DMS 273 (cell line): ENCODE results near the gene SCAPER.
"Not testable (repeated sequence)": the region's sequence is repeated elsewhere in the genome, so short reads cannot be mapped to it uniquely, and the experiment has no call there.

Experiments used
- DNase-seq: peaks from one replicate; lab custom pipeline; 2025; ENCODE audit not compliant: unreplicated experiment; lab: John Stamatoyannopoulos, UW

SCAPER gene

GRCh38 chr15:76793162-76793561 lies 112.0 kb downstream of the SCAPER start:
- DNase-seq: no peak

- no peak for DNase-seq
Measured at GRCh38 chr15:76791511-76791910, 113.6 kb downstream of the SCAPER start.

- DNase-seq: no peak
Measured at GRCh38 chr15:76787273-76787672, 117.9 kb downstream of the SCAPER start.

- no peak for DNase-seq
Measured at GRCh38 chr15:76776969-76777368, 128.2 kb downstream of the SCAPER start.

- no peak for DNase-seq
Measured at GRCh38 chr15:76776480-76776879, 128.7 kb downstream of the SCAPER start.

- DNase-seq: no peak
Measured at GRCh38 chr15:76773234-76773633, 131.9 kb downstream of the SCAPER start.

GRCh38 chr15:76772776-76773175 lies 132.4 kb downstream of the SCAPER start:
- no peak for DNase-seq

GRCh38 chr15:76764004-76764403 lies 141.1 kb downstream of the SCAPER start:
- DNase-seq: no peak

- no peak for DNase-seq
Measured at GRCh38 chr15:76763554-76763953, 141.6 kb downstream of the SCAPER start.

- DNase-seq: no peak
Measured at GRCh38 chr15:76756381-76756780, 148.8 kb downstream of the SCAPER start.

GRCh38 chr15:76753771-76754170 lies 151.4 kb downstream of the SCAPER start:
- DNase-seq: no peak

GRCh38 chr15:76753131-76753530 lies 152.0 kb downstream of the SCAPER start:
- no peak for DNase-seq

GRCh38 chr15:76752549-76752948 lies 152.6 kb downstream of the SCAPER start:
- DNase-seq: no peak

- DNase-seq: no peak
Measured at GRCh38 chr15:76737573-76737972, 167.6 kb downstream of the SCAPER start.

- peak; percentile 6 for DNase-seq
Measured at GRCh38 chr15:76732321-76732720, 172.8 kb downstream of the SCAPER start.

GRCh38 chr15:76730262-76730661 lies 174.9 kb downstream of the SCAPER start:
- DNase-seq: no peak

- no peak for DNase-seq
Measured at GRCh38 chr15:76718863-76719262, 186.3 kb downstream of the SCAPER start.

GRCh38 chr15:76714950-76715349 lies 190.2 kb downstream of the SCAPER start:
- DNase-seq: no peak

- no peak for DNase-seq
Measured at GRCh38 chr15:76711351-76711827, 193.8 kb downstream of the SCAPER start.

- not testable (repeated sequence) for DNase-seq
Measured at GRCh38 chr15:76704032-76704431, 201.1 kb downstream of the SCAPER start.

- no peak for DNase-seq
Measured at GRCh38 chr15:76696840-76697239, 208.3 kb downstream of the SCAPER start.

- not testable (repeated sequence) for DNase-seq
Measured at GRCh38 chr15:76692546-76692945, 212.6 kb downstream of the SCAPER start.

GRCh38 chr15:76687592-76687991 lies 217.5 kb downstream of the SCAPER start:
- not testable (repeated sequence) for DNase-seq

GRCh38 chr15:76684002-76684401 lies 221.1 kb downstream of the SCAPER start:
- no peak for DNase-seq
